ENCODE measurements around the gene CFAP70.

CFAP70 gene

DNA sequence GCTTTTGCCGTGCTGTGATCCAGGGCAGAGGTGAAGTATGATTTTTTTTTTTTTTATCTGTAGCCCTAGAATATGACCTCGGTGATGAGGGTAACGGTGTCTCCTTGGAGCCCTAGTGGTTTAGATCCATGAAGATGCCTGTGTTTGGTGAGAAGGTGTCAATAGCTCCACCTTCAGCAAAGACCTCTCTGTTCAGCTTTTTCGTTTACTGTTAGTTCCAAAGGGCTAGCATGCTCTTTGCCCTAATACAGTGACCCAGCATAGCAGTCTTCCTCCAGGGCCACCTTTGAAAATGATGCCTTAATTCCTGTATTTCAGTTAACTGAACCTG is 105.5 kb downstream of the CFAP70 start:
- TF ChIP-seq, protein P1, sequence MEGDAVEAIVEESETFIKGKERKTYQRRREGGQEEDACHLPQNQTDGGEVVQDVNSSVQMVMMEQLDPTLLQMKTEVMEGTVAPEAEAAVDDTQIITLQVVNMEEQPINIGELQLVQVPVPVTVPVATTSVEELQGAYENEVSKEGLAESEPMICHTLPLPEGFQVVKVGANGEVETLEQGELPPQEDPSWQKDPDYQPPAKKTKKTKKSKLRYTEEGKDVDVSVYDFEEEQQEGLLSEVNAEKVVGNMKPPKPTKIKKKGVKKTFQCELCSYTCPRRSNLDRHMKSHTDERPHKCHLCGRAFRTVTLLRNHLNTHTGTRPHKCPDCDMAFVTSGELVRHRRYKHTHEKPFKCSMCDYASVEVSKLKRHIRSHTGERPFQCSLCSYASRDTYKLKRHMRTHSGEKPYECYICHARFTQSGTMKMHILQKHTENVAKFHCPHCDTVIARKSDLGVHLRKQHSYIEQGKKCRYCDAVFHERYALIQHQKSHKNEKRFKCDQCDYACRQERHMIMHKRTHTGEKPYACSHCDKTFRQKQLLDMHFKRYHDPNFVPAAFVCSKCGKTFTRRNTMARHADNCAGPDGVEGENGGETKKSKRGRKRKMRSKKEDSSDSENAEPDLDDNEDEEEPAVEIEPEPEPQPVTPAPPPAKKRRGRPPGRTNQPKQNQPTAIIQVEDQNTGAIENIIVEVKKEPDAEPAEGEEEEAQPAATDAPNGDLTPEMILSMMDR (IDR thresholded peaks at IDR 0.05; ENCODE audit: insufficient read depth, low read depth, low read length, missing control alignments), result peak; percentile 23
- DNase-seq (ENCODE audit: low read depth), result peak; percentile 15

DNA sequence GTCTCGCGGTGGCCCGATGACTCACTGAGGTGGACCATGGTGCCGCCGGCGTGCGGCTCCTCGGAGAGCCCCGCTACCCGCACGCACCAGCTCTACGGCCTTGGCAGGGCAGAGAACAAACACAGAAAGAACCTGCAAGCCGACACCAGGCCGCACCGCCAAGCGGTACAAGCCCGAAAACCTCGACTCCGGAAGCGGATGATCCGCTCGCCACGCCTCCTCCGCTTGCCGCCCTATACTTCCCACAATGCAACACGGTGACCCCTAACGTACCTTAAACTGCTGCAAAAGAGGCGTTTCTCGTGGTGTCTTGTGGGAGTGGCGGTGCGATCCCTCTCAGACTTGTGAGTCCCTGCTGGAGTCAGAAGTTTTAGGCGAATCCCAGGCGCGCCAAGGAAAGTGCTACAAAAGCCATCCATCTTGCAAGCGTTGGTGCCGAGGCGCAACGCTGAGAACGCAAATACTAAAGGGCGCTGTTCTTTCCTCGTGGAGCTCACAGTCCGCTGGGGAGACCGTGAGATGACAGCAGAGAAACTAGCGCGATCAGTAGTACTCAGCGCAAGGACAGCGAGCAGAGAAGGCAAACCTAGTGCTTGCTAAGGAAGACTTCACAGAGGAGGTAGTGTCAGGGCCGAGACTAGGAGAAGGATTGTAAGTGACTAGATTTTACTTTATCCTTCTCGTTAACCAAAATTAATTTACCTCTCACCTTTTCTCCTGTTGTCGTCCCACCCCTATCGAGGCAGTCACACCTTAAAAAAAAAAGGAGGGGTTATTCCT is 106.0 kb downstream of the CFAP70 start, which contains the start of gene MRPS16:
MRPS16 (minus strand) TSS at position 200 of the 780 bp plus-strand sequence; CDS start at position 38, 162 bp downstream.
- H3K4me3 ChIP-seq (ENCODE audit: low read length), result peak within 1 kb of the TSS; percentile 73
- peak; percentile 99 for DNase-seq (ENCODE audit: low read depth)

More for the DNA sequence above, 105.5 kb downstream of the CFAP70 start:
- H3K4me3 ChIP-seq (ENCODE audit: low read length), result peak overlapping the region; percentile 73

DNA sequence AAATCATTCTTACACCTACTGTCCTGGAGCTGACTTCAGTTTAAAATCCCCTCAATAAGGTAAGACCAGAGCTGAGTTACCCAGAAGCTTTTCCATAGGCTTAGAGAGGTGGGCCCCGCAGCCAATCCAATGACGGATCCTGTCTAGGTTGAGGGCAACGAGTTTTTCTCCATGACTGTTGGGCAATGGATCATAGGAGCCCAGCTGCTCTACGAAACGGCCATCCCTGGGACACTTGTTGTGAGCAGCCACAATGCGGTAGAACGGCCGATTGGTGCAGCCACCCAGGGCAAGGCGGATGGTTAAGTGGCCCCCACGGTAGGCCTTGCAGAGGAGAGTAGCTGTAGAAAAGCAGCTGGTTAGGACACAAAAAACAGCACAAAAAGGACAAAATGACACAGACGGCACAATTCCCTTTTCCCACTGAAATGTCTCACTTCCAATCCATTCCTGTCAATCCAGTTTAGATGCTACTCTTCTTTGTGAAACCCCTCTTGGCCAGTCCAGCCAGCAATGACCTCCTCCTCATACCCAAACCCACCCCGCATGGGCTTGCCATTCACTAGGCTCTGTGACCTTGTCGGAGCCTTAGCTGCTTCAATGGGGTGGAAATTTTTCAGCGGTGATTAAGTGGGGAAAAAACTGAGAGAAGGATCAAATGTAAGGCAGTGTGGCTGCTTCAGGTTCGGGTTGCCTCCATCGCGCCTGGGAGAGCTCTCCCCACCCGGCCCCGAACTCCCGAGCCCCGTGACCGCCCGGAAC is 106.8 kb downstream of the CFAP70 start:
- TF ChIP-seq, protein P1 (IDR thresholded peaks at IDR 0.05; ENCODE audit: insufficient read depth, low read depth, low read length, missing control alignments), result no peak
- peak; percentile 37 for DNase-seq (ENCODE audit: low read depth)
- peak overlapping the region; percentile 73 for H3K4me3 ChIP-seq (ENCODE audit: low read length)

More for the DNA sequence above, 106.0 kb downstream of the CFAP70 start, which contains the start of gene MRPS16:
- TF ChIP-seq, protein P1 (IDR thresholded peaks at IDR 0.05; ENCODE audit: insufficient read depth, low read depth, low read length, missing control alignments), result no peak

DNA sequence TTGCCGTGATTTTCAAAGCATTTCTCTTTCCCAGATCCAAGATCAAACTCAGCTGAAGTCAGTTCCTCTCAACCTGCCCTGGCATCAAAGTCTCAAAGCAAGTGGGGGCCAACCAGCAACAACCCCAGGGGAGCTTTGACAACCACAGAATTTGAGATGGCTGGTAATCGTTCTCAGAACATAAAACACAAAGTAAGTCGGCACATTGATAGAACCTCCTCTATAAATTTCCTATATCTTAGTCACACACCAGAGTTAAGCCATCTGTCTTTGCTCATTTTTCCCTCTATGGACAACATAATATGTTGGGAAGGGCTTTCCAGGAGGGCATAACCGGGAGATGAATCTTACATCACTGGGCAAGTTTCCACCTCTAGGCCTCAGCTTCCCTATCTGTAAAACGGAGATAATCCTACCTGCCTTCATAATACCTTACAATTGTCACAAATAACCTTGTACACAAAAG is 110.4 kb downstream of the CFAP70 start:
- no peak for DNase-seq (ENCODE audit: low read depth)
- TF ChIP-seq, protein P1 (IDR thresholded peaks at IDR 0.05; ENCODE audit: insufficient read depth, low read depth, low read length, missing control alignments), result no peak
- no peak overlapping the region for H3K4me3 ChIP-seq (ENCODE audit: low read length)

DNA sequence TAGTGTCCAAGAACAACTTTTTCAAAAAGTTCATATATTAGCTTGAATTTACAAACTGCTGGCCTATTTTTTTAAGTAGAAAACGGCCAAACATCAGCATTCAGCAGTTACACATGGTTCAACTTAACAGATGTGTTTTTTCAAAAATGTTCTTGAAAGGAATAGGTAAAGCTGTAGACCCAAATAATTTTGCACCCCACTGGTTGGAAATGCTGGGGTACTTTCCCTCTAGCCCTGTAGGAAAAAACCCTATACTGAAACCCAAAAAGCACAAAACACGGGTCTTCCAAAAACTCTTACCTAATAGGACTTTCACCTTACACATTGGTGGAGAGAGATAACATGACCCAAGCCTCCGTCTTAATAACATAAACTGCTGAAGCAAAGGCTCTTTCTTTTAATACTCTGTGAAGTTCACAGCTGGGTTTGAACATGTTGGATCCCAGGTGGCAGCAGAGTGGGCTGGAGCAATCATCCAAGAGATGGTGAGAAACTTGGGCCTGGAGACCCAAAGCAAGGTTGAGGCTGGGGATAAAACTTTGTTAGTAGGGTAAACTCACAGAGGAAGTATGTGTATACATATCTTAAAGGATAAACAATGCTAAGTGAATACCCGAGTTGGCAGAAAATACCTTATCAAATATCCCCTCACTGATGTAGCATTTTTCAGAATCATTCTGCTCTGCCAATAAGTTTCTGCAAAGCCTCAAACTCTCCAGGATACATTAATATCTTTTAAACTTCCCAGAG is 111.0 kb downstream of the CFAP70 start:
- TF ChIP-seq, protein P1 (IDR thresholded peaks at IDR 0.05; ENCODE audit: insufficient read depth, low read depth, low read length, missing control alignments), result no peak
- no peak for DNase-seq (ENCODE audit: low read depth)
- H3K4me3 ChIP-seq (ENCODE audit: low read length), result peak overlapping the region; percentile 83

DNA sequence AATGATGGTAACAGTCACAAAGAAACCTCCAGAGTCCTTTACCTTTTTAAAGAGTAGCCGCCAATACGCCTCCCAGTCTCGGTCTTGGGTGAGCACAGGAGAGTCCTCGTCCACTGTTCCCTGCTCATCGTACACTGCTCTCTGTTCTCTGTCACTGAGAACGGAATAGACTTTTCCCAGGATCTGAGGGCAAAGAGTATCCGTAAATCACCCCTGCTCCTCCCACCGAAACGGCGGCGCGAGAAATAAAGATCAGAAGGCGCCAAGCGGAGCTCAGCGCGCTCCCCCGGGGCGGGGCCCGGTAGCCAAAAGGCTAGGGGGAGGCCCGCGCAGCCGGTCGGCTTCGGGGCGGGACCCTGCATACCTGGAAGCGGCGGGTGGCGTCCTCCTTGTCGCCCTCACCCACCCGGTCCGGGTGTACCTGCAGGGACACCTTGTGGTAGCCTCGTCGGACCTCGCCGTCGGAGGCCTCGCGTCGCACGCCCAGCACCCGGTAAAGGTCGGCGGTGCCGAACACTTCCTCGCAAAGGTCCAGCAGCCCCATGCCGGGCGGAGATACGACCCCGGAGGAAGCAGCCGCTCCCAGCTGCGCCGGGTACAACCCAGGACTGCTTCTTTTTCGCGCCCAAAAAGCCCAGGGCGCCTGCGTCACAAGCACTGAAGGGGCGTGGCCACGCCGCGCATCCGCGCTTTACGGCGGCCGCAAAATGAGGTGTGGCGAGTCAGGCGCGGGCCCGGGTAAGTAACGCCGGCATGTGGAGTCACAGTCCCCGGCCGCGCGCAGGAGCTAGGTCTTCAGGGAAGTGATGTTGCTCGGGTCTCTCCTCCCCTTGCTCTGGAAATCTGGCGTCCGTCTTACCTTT is 111.8 kb downstream of the CFAP70 start, which contains the start of gene DNAJC9:
DNAJC9 (minus strand) TSS at position 610 of the 863 bp plus-strand sequence; CDS start at position 544, 66 bp downstream.
- H3K4me3 ChIP-seq (ENCODE audit: low read length), result peak within 1 kb of the TSS; percentile 83
- TF ChIP-seq, protein P1 (IDR thresholded peaks at IDR 0.05; ENCODE audit: insufficient read depth, low read depth, low read length, missing control alignments), result peak; percentile 2
- peak; percentile 97 for DNase-seq (ENCODE audit: low read depth)

Measured in epithelial cell of esophagus (primary cell).